GM23338 (cell line): Measurements from ENCODE around the gene PTTG1IP. TPM values are rescaled to one million over a fixed set of nuclear protein-coding genes. Genes with fewer than 3 reads are reported as not detected.

Experiments used
- ATAC-seq: fragments of 200-7000 bp; cut with Tn5 transposase; 3 replicates; pipeline ENCODE4 v1.9.1; 2020
- DNase-seq: peaks from one replicate; pipeline ENCODE4 v3.0.0-alpha.2; 2015; ENCODE audit warnings: low spot score
- H2AFZ ChIP-seq: fragments of 200-600 bp; sonication (generic); 2 replicates; pipeline ENCODE4 v1.8.0; 2016; ENCODE audit warnings: antibody characterized with exemption, mild to moderate bottlenecking, moderate library complexity
- H3F3A ChIP-seq: fragments of 200-600 bp; sonication (generic); replicated peaks from 2 replicates; pipeline ENCODE4 v1.8.0; 2017; ENCODE audit warnings: antibody characterized with exemption, mixed run types, low read depth
- H3K27ac ChIP-seq: fragments of 200-600 bp; sonication (generic); 2 replicates; pipeline ENCODE4 v1.6.1; 2016; ENCODE audit warnings: low read depth
- H3K27me3 ChIP-seq: fragments of 200-600 bp; sonication (generic); 2 replicates; pipeline ENCODE4 v1.8.0; 2016; ENCODE audit warnings: mild to moderate bottlenecking, mixed run types, moderate library complexity; ENCODE audit not compliant: insufficient read depth
- H3K36me3 ChIP-seq: fragments of 200-600 bp; sonication (generic); 2 replicates; pipeline ENCODE4 v1.8.0; 2016; ENCODE audit warnings: mild to moderate bottlenecking; ENCODE audit not compliant: insufficient read depth
- H3K4me1 ChIP-seq: fragments of 200-600 bp; sonication (generic); 2 replicates; pipeline ENCODE4 v1.8.0; 2016; ENCODE audit warnings: mild to moderate bottlenecking, moderate library complexity; ENCODE audit not compliant: insufficient read depth
- H3K4me2 ChIP-seq: fragments of 200-600 bp; sonication (generic); 2 replicates; pipeline ENCODE4 v1.7.1; 2017; ENCODE audit warnings: mixed run types
- H3K4me3 ChIP-seq: fragments of 200-600 bp; sonication (generic); 2 replicates; pipeline ENCODE4 v1.6.1; 2016; ENCODE audit warnings: mixed run types
- H3K79me2 ChIP-seq: fragments of 200-600 bp; sonication (generic); replicated peaks from 2 replicates; pipeline ENCODE4 v1.8.0; 2017; ENCODE audit warnings: mild to moderate bottlenecking; ENCODE audit not compliant: insufficient read depth
- H3K9me2 ChIP-seq: fragments of 200-600 bp; sonication (generic); 2 replicates; pipeline ENCODE4 v1.8.0; 2017; ENCODE audit not compliant: insufficient read depth
- H4K20me1 ChIP-seq: fragments of 200-600 bp; sonication (generic); replicated peaks from 2 replicates; pipeline ENCODE4 v1.8.0; 2017; ENCODE audit warnings: mild to moderate bottlenecking; ENCODE audit not compliant: insufficient read depth
- H3K27ac Mint-ChIP-seq: 2 replicates; pipeline ENCODE4 v1.8.0; 2020; ENCODE audit warnings: inconsistent platforms, mild to moderate bottlenecking, moderate library complexity, mixed read lengths
- H3K27me3 Mint-ChIP-seq: 3 replicates; pipeline ENCODE4 v1.8.0; 2022; ENCODE audit warnings: low read depth, mild to moderate bottlenecking, moderate library complexity, mixed read lengths, inconsistent platforms; ENCODE audit not compliant: insufficient read depth, poor library complexity
- H3K36me3 Mint-ChIP-seq: 3 replicates; pipeline ENCODE4 v1.8.0; 2021; ENCODE audit warnings: low read depth, mild to moderate bottlenecking, inconsistent platforms, moderate library complexity, mixed read lengths
- H3K4me1 Mint-ChIP-seq: 3 replicates; pipeline ENCODE4 v1.8.0; 2020; ENCODE audit warnings: mild to moderate bottlenecking, inconsistent platforms, mixed read lengths
- H3K4me3 Mint-ChIP-seq: 3 replicates; pipeline ENCODE4 v1.8.0; 2021; ENCODE audit warnings: moderate library complexity, mild to moderate bottlenecking, inconsistent platforms, mixed read lengths
- H3K9me3 Mint-ChIP-seq: 3 replicates; pipeline ENCODE4 v1.8.0; 2020; ENCODE audit warnings: moderate library complexity, mild to moderate bottlenecking, inconsistent platforms, mixed read lengths
- CREB1 ChIP-seq: fragments of 250-450 bp; sonication (Bioruptor Pico); IDR thresholded peaks from 2 replicates; pipeline ENCODE4 v1.5.0; 2020; ENCODE audit warnings: low read depth, mild to moderate bottlenecking, moderate library complexity
- EZH2phosphoT487 ChIP-seq: fragments of 200-600 bp; sonication (generic); IDR thresholded peaks from one replicate; pipeline ENCODE4 v1.8.1; 2018; ENCODE audit warnings: antibody characterized with exemption; ENCODE audit not compliant: unreplicated experiment
- JUNB ChIP-seq: IDR thresholded peaks from one replicate; pipeline ENCODE4 v1.6.1; 2016; ENCODE audit warnings: antibody characterized with exemption; ENCODE audit not compliant: unreplicated experiment
- NANOG ChIP-seq: IDR thresholded peaks from 2 replicates; pipeline ENCODE4 v1.6.1; 2016; ENCODE audit warnings: antibody characterized with exemption, borderline replicate concordance
- REST ChIP-seq: IDR thresholded peaks from one replicate; pipeline ENCODE4 v1.6.1; 2018; ENCODE audit warnings: antibody characterized with exemption; ENCODE audit not compliant: unreplicated experiment
- STAT1 ChIP-seq: IDR thresholded peaks from one replicate; pipeline ENCODE4 v1.6.1; 2016; ENCODE audit warnings: antibody characterized with exemption; ENCODE audit not compliant: unreplicated experiment
- ZNF114 ChIP-seq: fragments of 250-450 bp; sonication (Bioruptor Pico); IDR thresholded peaks from 2 replicates; pipeline ENCODE4 v1.5.0; 2020; ENCODE audit warnings: mild to moderate bottlenecking, moderate library complexity
- polyA plus RNA-seq: library from polyadenylated mRNA; unstranded; fragments of >200 nt; fragmentation: Nextera tagmentation; extraction: Ambion mirVana; gene quantifications from 2 replicates; pipeline ENCODE4 v1.2.1, GENCODE V29; 2016
- total RNA-seq: library from RNA; depleted of rRNA; stranded (reverse); fragments of >200 nt; shearing (Covaris generic); gene quantifications from 2 replicates; pipeline ENCODE4 v1.2.3, GENCODE V29; 2014
- TF ChIP-seq, protein P1 (sequence below): fragments of 250-450 bp; sonication (Bioruptor Pico); IDR thresholded peaks from 2 replicates; pipeline ENCODE4 v1.5.0; 2020; ENCODE audit warnings: mild to moderate bottlenecking, moderate library complexity

The PTTG1IP gene
- total and polyA plus RNA-seq, 2 experiments from 2014 or later: 99.9 to 172 TPM

DNA sequence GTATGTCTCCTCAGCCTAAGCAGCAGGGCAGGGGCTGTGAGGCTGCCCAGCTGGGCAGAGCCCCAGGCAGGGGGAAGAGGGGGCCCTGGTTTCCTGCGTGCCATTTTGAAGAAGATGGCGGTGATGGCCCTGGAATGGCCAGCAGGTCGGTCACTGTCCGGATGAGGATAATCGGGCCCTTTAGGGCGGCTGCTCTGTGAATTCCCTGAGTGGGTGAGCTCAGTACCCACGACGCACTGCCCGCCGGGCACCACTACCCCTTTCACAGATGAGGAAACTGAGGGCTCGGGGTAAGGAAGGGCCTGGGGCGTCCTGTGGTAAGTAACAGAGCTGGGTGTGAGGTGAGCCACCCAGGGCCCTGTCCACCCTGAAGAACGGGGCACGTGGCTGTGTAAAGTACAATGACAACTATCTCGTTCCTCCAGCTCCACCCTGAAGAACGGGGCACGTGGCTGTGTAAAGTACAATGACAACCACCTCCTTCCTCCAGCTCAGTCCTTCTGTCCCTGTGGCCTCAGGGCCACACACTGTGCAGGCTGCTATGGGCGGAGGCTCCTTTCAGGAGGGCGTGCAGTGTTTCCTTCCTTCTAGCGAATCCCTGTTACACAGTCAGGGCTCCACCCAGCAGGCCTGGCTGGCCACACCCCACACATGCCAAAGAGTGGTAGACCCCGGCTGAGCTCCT lies 24.0 kb upstream of the PTTG1IP start:
- peaks cover 13% of the 10 kb centered on the region for H3K27me3 Mint-ChIP-seq
- no peak for TF ChIP-seq CREB1
- TF ChIP-seq ZNF114 (CRISPR knock-in tag): no peak
- no peak for TF ChIP-seq REST
- no peak for TF ChIP-seq JUNB
- TF ChIP-seq EZH2phosphoT487: no peak
- TF ChIP-seq, protein P1, sequence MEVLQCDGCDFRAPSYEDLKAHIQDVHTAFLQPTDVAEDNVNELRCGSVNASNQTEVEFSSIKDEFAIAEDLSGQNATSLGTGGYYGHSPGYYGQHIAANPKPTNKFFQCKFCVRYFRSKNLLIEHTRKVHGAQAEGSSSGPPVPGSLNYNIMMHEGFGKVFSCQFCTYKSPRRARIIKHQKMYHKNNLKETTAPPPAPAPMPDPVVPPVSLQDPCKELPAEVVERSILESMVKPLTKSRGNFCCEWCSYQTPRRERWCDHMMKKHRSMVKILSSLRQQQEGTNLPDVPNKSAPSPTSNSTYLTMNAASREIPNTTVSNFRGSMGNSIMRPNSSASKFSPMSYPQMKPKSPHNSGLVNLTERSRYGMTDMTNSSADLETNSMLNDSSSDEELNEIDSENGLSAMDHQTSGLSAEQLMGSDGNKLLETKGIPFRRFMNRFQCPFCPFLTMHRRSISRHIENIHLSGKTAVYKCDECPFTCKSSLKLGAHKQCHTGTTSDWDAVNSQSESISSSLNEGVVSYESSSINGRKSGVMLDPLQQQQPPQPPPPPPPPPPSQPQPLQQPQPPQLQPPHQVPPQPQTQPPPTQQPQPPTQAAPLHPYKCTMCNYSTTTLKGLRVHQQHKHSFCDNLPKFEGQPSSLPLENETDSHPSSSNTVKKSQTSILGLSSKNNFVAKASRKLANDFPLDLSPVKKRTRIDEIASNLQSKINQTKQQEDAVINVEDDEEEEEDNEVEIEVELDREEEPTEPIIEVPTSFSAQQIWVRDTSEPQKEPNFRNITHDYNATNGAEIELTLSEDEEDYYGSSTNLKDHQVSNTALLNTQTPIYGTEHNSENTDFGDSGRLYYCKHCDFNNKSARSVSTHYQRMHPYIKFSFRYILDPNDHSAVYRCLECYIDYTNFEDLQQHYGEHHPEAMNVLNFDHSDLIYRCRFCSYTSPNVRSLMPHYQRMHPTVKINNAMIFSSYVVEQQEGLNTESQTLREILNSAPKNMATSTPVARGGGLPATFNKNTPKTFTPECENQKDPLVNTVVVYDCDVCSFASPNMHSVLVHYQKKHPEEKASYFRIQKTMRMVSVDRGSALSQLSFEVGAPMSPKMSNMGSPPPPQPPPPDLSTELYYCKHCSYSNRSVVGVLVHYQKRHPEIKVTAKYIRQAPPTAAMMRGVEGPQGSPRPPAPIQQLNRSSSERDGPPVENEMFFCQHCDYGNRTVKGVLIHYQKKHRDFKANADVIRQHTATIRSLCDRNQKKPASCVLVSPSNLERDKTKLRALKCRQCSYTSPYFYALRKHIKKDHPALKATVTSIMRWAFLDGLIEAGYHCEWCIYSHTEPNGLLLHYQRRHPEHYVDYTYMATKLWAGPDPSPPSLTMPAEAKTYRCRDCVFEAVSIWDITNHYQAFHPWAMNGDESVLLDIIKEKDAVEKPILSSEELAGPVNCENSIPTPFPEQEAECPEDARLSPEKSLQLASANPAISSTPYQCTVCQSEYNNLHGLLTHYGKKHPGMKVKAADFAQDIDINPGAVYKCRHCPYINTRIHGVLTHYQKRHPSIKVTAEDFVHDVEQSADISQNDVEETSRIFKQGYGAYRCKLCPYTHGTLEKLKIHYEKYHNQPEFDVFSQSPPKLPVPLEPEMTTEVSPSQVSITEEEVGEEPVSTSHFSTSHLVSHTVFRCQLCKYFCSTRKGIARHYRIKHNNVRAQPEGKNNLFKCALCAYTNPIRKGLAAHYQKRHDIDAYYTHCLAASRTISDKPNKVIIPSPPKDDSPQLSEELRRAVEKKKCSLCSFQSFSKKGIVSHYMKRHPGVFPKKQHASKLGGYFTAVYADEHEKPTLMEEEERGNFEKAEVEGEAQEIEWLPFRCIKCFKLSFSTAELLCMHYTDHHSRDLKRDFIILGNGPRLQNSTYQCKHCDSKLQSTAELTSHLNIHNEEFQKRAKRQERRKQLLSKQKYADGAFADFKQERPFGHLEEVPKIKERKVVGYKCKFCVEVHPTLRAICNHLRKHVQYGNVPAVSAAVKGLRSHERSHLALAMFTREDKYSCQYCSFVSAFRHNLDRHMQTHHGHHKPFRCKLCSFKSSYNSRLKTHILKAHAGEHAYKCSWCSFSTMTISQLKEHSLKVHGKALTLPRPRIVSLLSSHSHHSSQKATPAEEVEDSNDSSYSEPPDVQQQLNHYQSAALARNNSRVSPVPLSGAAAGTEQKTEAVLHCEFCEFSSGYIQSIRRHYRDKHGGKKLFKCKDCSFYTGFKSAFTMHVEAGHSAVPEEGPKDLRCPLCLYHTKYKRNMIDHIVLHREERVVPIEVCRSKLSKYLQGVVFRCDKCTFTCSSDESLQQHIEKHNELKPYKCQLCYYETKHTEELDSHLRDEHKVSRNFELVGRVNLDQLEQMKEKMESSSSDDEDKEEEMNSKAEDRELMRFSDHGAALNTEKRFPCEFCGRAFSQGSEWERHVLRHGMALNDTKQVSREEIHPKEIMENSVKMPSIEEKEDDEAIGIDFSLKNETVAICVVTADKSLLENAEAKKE (CRISPR knock-in tag): no peak
- no peak for TF ChIP-seq STAT1
- TF ChIP-seq NANOG: no peak
- Histone ChIP-seq H3K4me2 (no peak overlapping the region), H2AFZ (no peak overlapping the region), H4K20me1 (no peaks in the 10 kb centered on the region), H3K79me2 (no peaks in the 10 kb centered on the region), H3K4me1 (no peaks in the 10 kb centered on the region), H3F3A (peaks cover 6% of the 10 kb centered on the region), H3K27me3 (no peaks in the 10 kb centered on the region), H3K27ac (no peak overlapping the region), H3K36me3 (no peaks in the 10 kb centered on the region), H3K9me2 (no peaks in the 10 kb centered on the region), H3K4me3 (no peak overlapping the region)
- no peak overlapping the region for H3K27ac Mint-ChIP-seq
- H3K4me3 Mint-ChIP-seq: no peak overlapping the region
- no peaks in the 10 kb centered on the region for H3K9me3 Mint-ChIP-seq
- H3K4me1 Mint-ChIP-seq: peaks cover 7% of the 10 kb centered on the region
- DNase-seq: no peak
- H3K36me3 Mint-ChIP-seq: no peaks in the 10 kb centered on the region
- ATAC-seq: peak; percentile 88
